ENCODE results near the gene SEMA3A.
"Not testable (repeated sequence)": the region's sequence is repeated elsewhere in the genome, so short reads cannot be mapped to it uniquely, and the experiment has no call there.

Gene SEMA3A

GRCh38 chr7:84073186-84073875 is 121.3 kb downstream of the SEMA3A start:
- peak; percentile 58 for ATAC-seq
- no peak for TF ChIP-seq ZC3H10 (CRISPR knock-in tag; IDR thresholded peaks at IDR 0.05)
- TF ChIP-seq ARNTL (CRISPR knock-in tag; IDR thresholded peaks at IDR 0.05; ENCODE audit: borderline replicate concordance, low read depth), result no peak
- peak; percentile 77 for TF ChIP-seq ISL1 (CRISPR knock-in tag; IDR thresholded peaks at IDR 0.05)

GRCh38 chr7:84070770-84071169 is 123.8 kb downstream of the SEMA3A start:
- no peak for TF ChIP-seq ZFP3 (CRISPR knock-in tag; IDR thresholded peaks at IDR 0.05)
- TF ChIP-seq ARNTL (CRISPR knock-in tag; IDR thresholded peaks at IDR 0.05; ENCODE audit: borderline replicate concordance, low read depth), result no peak
- no peak for TF ChIP-seq SNAI2 (CRISPR knock-in tag; IDR thresholded peaks at IDR 0.05)
- no peak for TF ChIP-seq TSHZ2 (CRISPR knock-in tag; IDR thresholded peaks at IDR 0.05)
- no peak for TF ChIP-seq ZC3H10 (CRISPR knock-in tag; IDR thresholded peaks at IDR 0.05)
- no peak for TF ChIP-seq ZNF8 (CRISPR knock-in tag; IDR thresholded peaks at IDR 0.05)
- no peak for TF ChIP-seq ISL1 (CRISPR knock-in tag; IDR thresholded peaks at IDR 0.05)
- TF ChIP-seq OSR1 (CRISPR knock-in tag; IDR thresholded peaks at IDR 0.05), result no peak
- no peak for TF ChIP-seq ESRRG (CRISPR knock-in tag; IDR thresholded peaks at IDR 0.05)
- TF ChIP-seq TOX (CRISPR knock-in tag; IDR thresholded peaks at IDR 0.05; ENCODE audit: borderline replicate concordance), result no peak
- ATAC-seq, result no peak

GRCh38 chr7:84069999-84070500 is 124.5 kb downstream of the SEMA3A start:
- no peak for ATAC-seq
- TF ChIP-seq TOX (CRISPR knock-in tag; IDR thresholded peaks at IDR 0.05; ENCODE audit: borderline replicate concordance) (no peak), ARNTL (CRISPR knock-in tag; IDR thresholded peaks at IDR 0.05; ENCODE audit: borderline replicate concordance, low read depth) (no peak), CSRNP3 (CRISPR knock-in tag; IDR thresholded peaks at IDR 0.05) (no peak), GLIS3 (CRISPR knock-in tag; IDR thresholded peaks at IDR 0.05) (no peak), ZC3H10 (CRISPR knock-in tag; IDR thresholded peaks at IDR 0.05) (no peak), SNAI2 (CRISPR knock-in tag; IDR thresholded peaks at IDR 0.05) (no peak), POU6F1 (CRISPR knock-in tag; IDR thresholded peaks at IDR 0.05; ENCODE audit: borderline replicate concordance, low read depth) (no peak), ZNF70 (CRISPR knock-in tag; IDR thresholded peaks at IDR 0.05) (no peak), OSR1 (CRISPR knock-in tag; IDR thresholded peaks at IDR 0.05) (no peak), ISL1 (CRISPR knock-in tag; IDR thresholded peaks at IDR 0.05) (no peak)

- TF ChIP-seq SNAI2 (CRISPR knock-in tag; IDR thresholded peaks at IDR 0.05) (no peak), ZNF70 (CRISPR knock-in tag; IDR thresholded peaks at IDR 0.05) (no peak), TOX (CRISPR knock-in tag; IDR thresholded peaks at IDR 0.05; ENCODE audit: borderline replicate concordance) (no peak), PATZ1 (CRISPR knock-in tag; IDR thresholded peaks at IDR 0.05; ENCODE audit: borderline replicate concordance) (no peak), BACH2 (CRISPR knock-in tag; IDR thresholded peaks at IDR 0.05; ENCODE audit: borderline replicate concordance) (no peak), ARNTL (CRISPR knock-in tag; IDR thresholded peaks at IDR 0.05; ENCODE audit: borderline replicate concordance, low read depth) (no peak), CSDC2 (CRISPR knock-in tag; IDR thresholded peaks at IDR 0.05) (no peak), ZFP30 (CRISPR knock-in tag; IDR thresholded peaks at IDR 0.05) (no peak), ESRRG (CRISPR knock-in tag; IDR thresholded peaks at IDR 0.05) (no peak), ZNF565 (CRISPR knock-in tag; conservative IDR thresholded peaks at IDR 0.05; ENCODE audit: low read depth) (no peak), ZFP3 (CRISPR knock-in tag; IDR thresholded peaks at IDR 0.05) (no peak), ISL1 (CRISPR knock-in tag; IDR thresholded peaks at IDR 0.05) (no peak), OSR1 (CRISPR knock-in tag; IDR thresholded peaks at IDR 0.05) (no peak), POU6F1 (CRISPR knock-in tag; IDR thresholded peaks at IDR 0.05; ENCODE audit: borderline replicate concordance, low read depth) (no peak), ZNF8 (CRISPR knock-in tag; IDR thresholded peaks at IDR 0.05) (no peak), RARB (CRISPR knock-in tag; IDR thresholded peaks at IDR 0.05) (no peak)
- no peak for ATAC-seq
Measured at GRCh38 chr7:84069033-84069432, 125.6 kb downstream of the SEMA3A start.

GRCh38 chr7:84062489-84062901 is 132.1 kb downstream of the SEMA3A start:
- ATAC-seq, result not testable (repeated sequence)
